WTC11 (cell line): ENCODE data around the gene FCMR. TPM values are rescaled to one million over a fixed set of nuclear protein-coding genes. Genes with fewer than 3 reads are reported as not detected.
A peak's percentile ranks its signal among the peaks of the same experiment; 100 is the strongest.

ENCODE experiments used
- ATAC-seq: fragments of 200-7000 bp; cut with Tn5 transposase; 2 replicates; pipeline ENCODE4 v1.10.0; 2021; ENCODE audit warnings: mild to moderate bottlenecking, moderate library complexity
- CTCF ChIA-PET: fragments of 300-600 bp; sonication (Branson Sonifier 250); formaldehyde crosslinking; loops from one replicate; lab custom pipeline; 2021; ENCODE audit warnings: antibody characterized with exemption; lab: Charles Lee
- POLR2A ChIA-PET: fragments of 350-600 bp; sonication (Branson Sonifier 250); formaldehyde crosslinking; loops from one replicate; lab custom pipeline; 2021; ENCODE audit warnings: antibody characterized with exemption; lab: Charles Lee
- DNase-seq: peaks from one replicate; pipeline ENCODE4 v3.0.0; 2021; ENCODE audit warnings: low spot score
- H3K27ac Mint-ChIP-seq: 2 replicates; pipeline ENCODE4 v1.8.0; 2021; ENCODE audit warnings: mixed read lengths
- H3K27me3 Mint-ChIP-seq: 2 replicates; pipeline ENCODE4 v1.8.0; 2021; ENCODE audit warnings: low read depth, mild to moderate bottlenecking, moderate library complexity, mixed read lengths
- H3K36me3 Mint-ChIP-seq: 2 replicates; pipeline ENCODE4 v1.8.0; 2021; ENCODE audit warnings: mixed read lengths
- H3K4me1 Mint-ChIP-seq: 2 replicates; pipeline ENCODE4 v1.8.0; 2022; ENCODE audit warnings: mixed read lengths
- H3K4me3 Mint-ChIP-seq: 2 replicates; pipeline ENCODE4 v1.8.0; 2021; ENCODE audit warnings: mild to moderate bottlenecking, moderate library complexity, mixed read lengths
- H3K9me3 Mint-ChIP-seq: 2 replicates; pipeline ENCODE4 v1.8.0; 2021; ENCODE audit warnings: mixed read lengths
- ARID4B ChIP-seq: sonication (generic); formaldehyde crosslinking; IDR thresholded peaks from 2 replicates; pipeline ENCODE4 v1.8.0; 2023; ENCODE audit warnings: missing genetic modification reagents, mild to moderate bottlenecking, borderline replicate concordance
- CREB1 ChIP-seq: sonication (generic); formaldehyde crosslinking; IDR thresholded peaks from 2 replicates; pipeline ENCODE4 v1.8.0; 2023; ENCODE audit warnings: mild to moderate bottlenecking, missing genetic modification reagents
- CTCF ChIP-seq: fragments of 200-600 bp; IDR thresholded peaks from 2 replicates; pipeline ENCODE4 v1.8.0; 2022; ENCODE audit warnings: antibody characterized with exemption
- ERG ChIP-seq: fragments of 250-450 bp; sonication (Bioruptor Pico); IDR thresholded peaks from 2 replicates; pipeline ENCODE4 v1.8.0; 2021; ENCODE audit warnings: mild to moderate bottlenecking
- IRF1 ChIP-seq: sonication (generic); formaldehyde crosslinking; IDR thresholded peaks from 2 replicates; pipeline ENCODE4 v1.8.0; 2023; ENCODE audit warnings: missing genetic modification reagents
- PREB ChIP-seq: sonication (generic); formaldehyde crosslinking; IDR thresholded peaks from 2 replicates; pipeline ENCODE4 v1.8.1; 2022; ENCODE audit warnings: mild to moderate bottlenecking, missing genetic modification reagents, moderate library complexity, borderline replicate concordance
- RORB ChIP-seq: fragments of 250-450 bp; sonication (Bioruptor Pico); IDR thresholded peaks from 2 replicates; pipeline ENCODE4 v1.9.0; 2021; ENCODE audit warnings: mild to moderate bottlenecking
- SMAD4 ChIP-seq: sonication (generic); formaldehyde crosslinking; IDR thresholded peaks from 2 replicates; pipeline ENCODE4 v1.8.0; 2022; ENCODE audit warnings: mild to moderate bottlenecking, missing genetic modification reagents
- TEAD4 ChIP-seq: sonication (generic); formaldehyde crosslinking; IDR thresholded peaks from 2 replicates; pipeline ENCODE4 v1.8.0; 2022; ENCODE audit warnings: mild to moderate bottlenecking, missing genetic modification reagents
- ZNF219 ChIP-seq: sonication (generic); formaldehyde crosslinking; IDR thresholded peaks from 2 replicates; pipeline ENCODE4 v1.8.0; 2023; ENCODE audit warnings: missing genetic modification reagents, mild to moderate bottlenecking, borderline replicate concordance
- ZSCAN18 ChIP-seq: fragments of 250-450 bp; sonication (Bioruptor Pico); IDR thresholded peaks from 2 replicates; pipeline ENCODE4 v2.1.2; 2022; ENCODE audit warnings: mild to moderate bottlenecking, moderate library complexity
- total RNA-seq: library from RNA; stranded (reverse); gene quantifications from 3 replicates; pipeline ENCODE4 v1.2.3, GENCODE V29; 2021
- TF ChIP-seq, protein P1 (sequence below): sonication (generic); formaldehyde crosslinking; IDR thresholded peaks from 2 replicates; pipeline ENCODE4 v1.8.1; 2023; ENCODE audit warnings: mild to moderate bottlenecking, missing genetic modification reagents

Gene FCMR
- total RNA-seq, 1 experiment from 2014 or later: 1.0 TPM

DNA sequence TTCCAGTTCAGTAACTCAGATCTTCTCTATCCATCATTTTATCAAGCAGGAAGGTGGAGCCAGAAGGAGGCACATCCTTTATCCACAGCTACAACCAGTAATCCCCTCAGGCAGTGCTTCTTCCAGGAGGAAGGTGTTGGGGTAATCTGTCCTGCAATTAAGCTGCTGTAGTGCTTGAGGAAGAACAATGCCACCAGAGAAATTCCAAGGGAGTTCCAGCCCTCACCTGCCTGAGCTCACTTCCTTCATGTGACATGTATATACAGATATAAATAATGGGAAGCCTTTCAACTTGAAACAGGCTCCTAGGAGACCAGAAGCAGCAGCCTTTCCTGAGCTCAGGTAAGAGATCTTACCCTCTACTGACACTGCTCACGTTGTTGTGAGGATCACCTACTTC lies 58.5 kb downstream of the FCMR start:
- ATAC-seq (peak; percentile 39), DNase-seq (no peak)
- no peaks in the 10 kb centered on the region for H3K36me3 Mint-ChIP-seq
- H3K9me3 Mint-ChIP-seq: no peaks in the 10 kb centered on the region
- H3K4me1 Mint-ChIP-seq: 0 out of 2 replicates have a peak, but pooled peaks cover 3% of the 10 kb centered on the region
- no peak overlapping the region for H3K4me3 Mint-ChIP-seq
- peaks cover 22% of the 10 kb centered on the region for H3K27me3 Mint-ChIP-seq
- H3K27ac Mint-ChIP-seq: no peak overlapping the region
- TF ChIP-seq CTCF (no peak), RORB (CRISPR knock-in tag) (no peak), ERG (CRISPR knock-in tag) (no peak), ARID4B (CRISPR knock-in tag) (no peak), TEAD4 (no peak), IRF1 (no peak)
- POLR2A ChIA-PET: no interaction called here
- CTCF ChIA-PET: interaction anchor here (0.8 to 1.6 kb wide), 4 partner anchors 46 to 128 kb away, joined by 3 to 8 read pairs (median 4); no protein-coding TSS in a partner anchor

GRCh38 chr1:206860165-206860564 lies 61.6 kb downstream of the FCMR start:
- POLR2A ChIA-PET: no interaction called here
- Mint-ChIP-seq H3K27me3 (peaks cover 16% of the 10 kb centered on the region; the same call in 1 of the 2 replicates), H3K4me3 (no peak overlapping the region), H3K9me3 (no peaks in the 10 kb centered on the region; the same call in 1 of the 2 replicates), H3K4me1 (0 out of 2 replicates have a peak, but pooled peaks cover 3% of the 10 kb centered on the region), H3K27ac (no peak overlapping the region), H3K36me3 (no peaks in the 10 kb centered on the region)
- TF ChIP-seq, protein P1, sequence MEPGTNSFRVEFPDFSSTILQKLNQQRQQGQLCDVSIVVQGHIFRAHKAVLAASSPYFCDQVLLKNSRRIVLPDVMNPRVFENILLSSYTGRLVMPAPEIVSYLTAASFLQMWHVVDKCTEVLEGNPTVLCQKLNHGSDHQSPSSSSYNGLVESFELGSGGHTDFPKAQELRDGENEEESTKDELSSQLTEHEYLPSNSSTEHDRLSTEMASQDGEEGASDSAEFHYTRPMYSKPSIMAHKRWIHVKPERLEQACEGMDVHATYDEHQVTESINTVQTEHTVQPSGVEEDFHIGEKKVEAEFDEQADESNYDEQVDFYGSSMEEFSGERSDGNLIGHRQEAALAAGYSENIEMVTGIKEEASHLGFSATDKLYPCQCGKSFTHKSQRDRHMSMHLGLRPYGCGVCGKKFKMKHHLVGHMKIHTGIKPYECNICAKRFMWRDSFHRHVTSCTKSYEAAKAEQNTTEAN (CRISPR knock-in tag): no peak
- TF ChIP-seq ZNF219 (CRISPR knock-in tag) (no peak), PREB (no peak), CREB1 (CRISPR knock-in tag) (no peak), SMAD4 (CRISPR knock-in tag) (no peak), ZSCAN18 (CRISPR knock-in tag) (no peak)
- CTCF ChIA-PET: interaction anchor here (1.4 to 1.6 kb wide), 3 partner anchors 47 to 52 kb away, joined by 3 to 5 read pairs (median 5); no protein-coding TSS in a partner anchor
- DNase-seq: no peak
- no peak for ATAC-seq
